ENCODE measurements around the gene TRABD2B. TPM values are rescaled to one million over a fixed set of nuclear protein-coding genes. Genes with fewer than 3 reads are reported as not detected.

Gene TRABD2B
- total RNA-seq, 2 donors from 2014 or later: 1.1 to 2.1 TPM

GRCh38 chr1:47938520-47938919 is 58.7 kb downstream of the TRABD2B start:
- H3K36me3 ChIP-seq: no peaks in the 10 kb centered on the region
- no peak overlapping the region for H3K4me3 ChIP-seq
- no peak overlapping the region for H3K27ac ChIP-seq
- no peak for DNase-seq (ENCODE audit: low spot score)
- H3K9me3 ChIP-seq: no peaks in the 10 kb centered on the region
- 15% methylated on average over 2 of the region's 2 CpGs for WGBS
- intact Hi-C loops (cut with DNase I): no loop called here
- H3K27me3 ChIP-seq (replicated peaks; ENCODE audit: insufficient read depth): no peaks in the 10 kb centered on the region
- H3K4me1 ChIP-seq (replicated peaks): no peaks in the 10 kb centered on the region
- TF ChIP-seq POLR2A (IDR thresholded peaks at IDR 0.05) (no peak), CTCF (IDR thresholded peaks at IDR 0.05) (no peak), POLR2AphosphoS5 (IDR thresholded peaks at IDR 0.05) (no peak)

GRCh38 chr1:47937586-47938254 is 59.5 kb downstream of the TRABD2B start:
- no peak for TF ChIP-seq POLR2AphosphoS5 (IDR thresholded peaks at IDR 0.05)
- TF ChIP-seq CTCF (IDR thresholded peaks at IDR 0.05): no peak
- TF ChIP-seq POLR2A (IDR thresholded peaks at IDR 0.05): no peak
- H3K4me1 ChIP-seq (replicated peaks): no peaks in the 10 kb centered on the region
- no peaks in the 10 kb centered on the region for H3K36me3 ChIP-seq
- no peak overlapping the region for H3K4me3 ChIP-seq
- intact Hi-C loops (cut with DNase I): no loop called here
- no peak for DNase-seq (ENCODE audit: low spot score)
- no peaks in the 10 kb centered on the region for H3K9me3 ChIP-seq
- H3K27me3 ChIP-seq (replicated peaks; ENCODE audit: insufficient read depth): no peaks in the 10 kb centered on the region
- 95% methylated on average over 5 of the region's 5 CpGs for WGBS
- no peak overlapping the region for H3K27ac ChIP-seq

GRCh38 chr1:47936916-47937551 is 60.2 kb downstream of the TRABD2B start:
- Histone ChIP-seq H3K9me3 (no peaks in the 10 kb centered on the region), H3K4me3 (no peak overlapping the region), H3K27ac (no peak overlapping the region), H3K36me3 (no peaks in the 10 kb centered on the region), H3K27me3 (replicated peaks; ENCODE audit: insufficient read depth) (no peaks in the 10 kb centered on the region), H3K4me1 (replicated peaks) (no peaks in the 10 kb centered on the region)
- intact Hi-C loops (cut with DNase I): no loop called here
- 93% methylated on average over 1 of the region's 1 CpG for WGBS
- no peak for DNase-seq (ENCODE audit: low spot score)
- TF ChIP-seq POLR2A (IDR thresholded peaks at IDR 0.05) (no peak), CTCF (IDR thresholded peaks at IDR 0.05) (no peak), POLR2AphosphoS5 (IDR thresholded peaks at IDR 0.05) (no peak)

- H3K36me3 ChIP-seq: no peaks in the 10 kb centered on the region
- no peaks in the 10 kb centered on the region for H3K9me3 ChIP-seq
- no peaks in the 10 kb centered on the region for H3K4me1 ChIP-seq (replicated peaks)
- TF ChIP-seq CTCF (IDR thresholded peaks at IDR 0.05) (no peak), POLR2AphosphoS5 (IDR thresholded peaks at IDR 0.05) (no peak), POLR2A (IDR thresholded peaks at IDR 0.05) (no peak)
- no peak overlapping the region for H3K4me3 ChIP-seq
- WGBS: 84% methylated on average over 1 of the region's 1 CpG
- DNase-seq (ENCODE audit: low spot score): no peak
- no peak overlapping the region for H3K27ac ChIP-seq
- intact Hi-C loops (cut with DNase I): no loop called here
- no peaks in the 10 kb centered on the region for H3K27me3 ChIP-seq (replicated peaks; ENCODE audit: insufficient read depth)
Observed at GRCh38 chr1:47935856-47936255, 61.3 kb downstream of the TRABD2B start.

- 61% methylated on average over 4 of the region's 4 CpGs for WGBS
- Histone ChIP-seq H3K36me3 (no peaks in the 10 kb centered on the region), H3K27me3 (replicated peaks; ENCODE audit: insufficient read depth) (no peaks in the 10 kb centered on the region), H3K4me1 (replicated peaks) (no peaks in the 10 kb centered on the region), H3K4me3 (no peak overlapping the region), H3K27ac (no peak overlapping the region), H3K9me3 (no peaks in the 10 kb centered on the region)
- DNase-seq (ENCODE audit: low spot score): no peak
- intact Hi-C loops (cut with DNase I): no loop called here
- TF ChIP-seq CTCF (IDR thresholded peaks at IDR 0.05): no peak
Observed at GRCh38 chr1:47935163-47935562, 62.0 kb downstream of the TRABD2B start.

All from prostate gland (tissue), 2 donors.